Mucosa of descending colon (tissue), 3 donors: ENCODE data around the gene CASP9. TPM values are rescaled to one million over a fixed set of nuclear protein-coding genes. Genes with fewer than 3 reads are reported as not detected.

ENCODE experiments used
- ATAC-seq: fragments of 200-7000 bp; cut with Tn5 transposase; one replicate; pipeline ENCODE4 v1.9.1; 2020; ENCODE audit warnings: mild to moderate bottlenecking, moderate library complexity
- DNase-seq, 3 donors: peaks; one replicate each; pipeline ENCODE4 v3.0.0-alpha.2; 2020
- H3K36me3 ChIP-seq: fragments of 200-600 bp; one replicate; pipeline ENCODE4 v1.8.0; 2021; ENCODE audit warnings: low read depth, mild to moderate bottlenecking
- H3K4me1 ChIP-seq: fragments of 200-600 bp; one replicate; pipeline ENCODE4 v1.8.0; 2021; ENCODE audit warnings: low read depth, mild to moderate bottlenecking
- H3K4me3 ChIP-seq: fragments of 200-600 bp; one replicate; pipeline ENCODE4 v1.8.0; 2021; ENCODE audit warnings: mild to moderate bottlenecking
- H3K9me3 ChIP-seq: fragments of 200-600 bp; one replicate; pipeline ENCODE4 v1.8.0; 2021; ENCODE audit warnings: mild to moderate bottlenecking
- CTCF ChIP-seq: fragments of 200-600 bp; IDR thresholded peaks from one replicate; pipeline ENCODE4 v1.8.0; 2022; ENCODE audit warnings: antibody characterized with exemption, mild to moderate bottlenecking
- intact Hi-C, 2 donors: fragments of 100-400 bp; cut with DNase I in 1 of 2; cut with micrococcal nuclease in 1 of 2; formaldehyde crosslinking; loops; one replicate each; pipeline versions ENCODE4 v1.11.0 to v1.11.1; 2022; cut with DNase I, micrococcal nuclease
- total RNA-seq, 3 donors: library from RNA; stranded (reverse); fragmentation: NEBNext Ultra II Directional in 2 of 3; extraction: Animal tissue kit (Norgen Biotek cat#: 25700) in 2 of 3; gene quantifications; one replicate each; pipeline versions ENCODE4 v1.2.1 to v1.2.4, GENCODE V29; 2021 to 2023
- donor health status: DM: no; HTN: no; CAD: no; lungs with moderate emphysema.
- donor health status: DM: no; HTN: no; CAD: no.
- donor health status: DM: no; HTN: yes; CAD: no.

The CASP9 gene
- total RNA-seq, 3 donors from 2014 or later, result 14.2 to 16.0 (median 15.2) TPM

GRCh38 chr1:15442759-15443158 is 81.3 kb downstream of the CASP9 start:
- Histone ChIP-seq H3K36me3 (no peaks in the 10 kb centered on the region), H3K4me1 (no peaks in the 10 kb centered on the region), H3K4me3 (no peak overlapping the region), H3K9me3 (no peaks in the 10 kb centered on the region)
- no peak for TF ChIP-seq CTCF
- no peak for DNase-seq
- no peak for ATAC-seq
- intact Hi-C loops, result no loop called here

GRCh38 chr1:15442119-15442518 is 81.9 kb downstream of the CASP9 start:
- ATAC-seq (no peak), DNase-seq (no peak)
- Histone ChIP-seq H3K4me1 (no peaks in the 10 kb centered on the region), H3K9me3 (no peaks in the 10 kb centered on the region), H3K36me3 (no peaks in the 10 kb centered on the region), H3K4me3 (no peak overlapping the region)
- intact Hi-C loops, result no loop called here
- TF ChIP-seq CTCF, result no peak

Other genes starting within 250 kb of the CASP9 start
- 100 to 1,000 TPM in 2 of 3 donors, 10 to 100 TPM in 1; 89.5 to 197 (median 154) TPM for gene EFHD2, start 114.3 kb downstream of the CASP9 start, total RNA-seq
- gene CTRC, start 85.8 kb downstream of the CASP9 start, total RNA-seq, result not detected
- gene CELA2A, start 67.5 kb downstream of the CASP9 start, total RNA-seq, result not detected
- not detected for gene CELA2B, start 48.1 kb downstream of the CASP9 start, total RNA-seq
- 10 to 100 TPM; 23.7 to 27.7 (median 23.8) TPM for gene DNAJC16, start 2.6 kb upstream of the CASP9 start, total RNA-seq
- gene AGMAT, start 60.8 kb upstream of the CASP9 start, total RNA-seq, result 10 to 100 TPM in 2 of 3 donors, 1 to 10 TPM in 1; 8.4 to 21.4 (median 20.7) TPM
- gene DDI2, start 93.2 kb upstream of the CASP9 start, total RNA-seq, result 10 to 100 TPM; 33.5 to 36.2 (median 34.6) TPM
- 10 to 100 TPM; 32.2 to 57.3 (median 36.2) TPM for gene PLEKHM2, start 160.1 kb upstream of the CASP9 start, total RNA-seq
- gene SLC25A34, start 212.0 kb upstream of the CASP9 start, total RNA-seq, result 10 to 100 TPM in 1 of 3 donors, 1 to 10 TPM in 2; 6.4 to 15.7 (median 8.1) TPM
- gene TMEM82, start 218.3 kb upstream of the CASP9 start, total RNA-seq, result 10 to 100 TPM in 2 of 3 donors, 1 to 10 TPM in 1; 8.0 to 19.7 (median 16.8) TPM
- gene FBLIM1, start 234.6 kb upstream of the CASP9 start, total RNA-seq, result 100 to 1,000 TPM; 154 to 268 (median 260) TPM